Measurements from ENCODE around the gene ACAP3.

- TF ChIP-seq CTCF (conservative IDR thresholded peaks at IDR 0.05; ENCODE audit: low read length), result no peak
- TF ChIP-seq EZH2phosphoT487 (IDR thresholded peaks at IDR 0.05; ENCODE audit: borderline replicate concordance), result no peak
Measured at GRCh38 chr1:1335792-1336248, 28.1 kb upstream of the ACAP3 start.

Data from Loucy (cell line).